Loucy (cell line): Measurements from ENCODE around the gene MRPL36.

Experiments
- EZH2phosphoT487 ChIP-seq: fragments of 200-600 bp; IDR thresholded peaks from 2 replicates; pipeline ENCODE4 v1.6.1; 2018; ENCODE audit warnings: antibody characterized with exemption, mild to moderate bottlenecking, moderate library complexity, borderline replicate concordance
- TF ChIP-seq, protein P1 (sequence below): fragments of 200-600 bp; sonication (generic); conservative IDR thresholded peaks from 2 replicates; pipeline ENCODE4 v1.5.1; 2014; ENCODE audit warnings: mild to moderate bottlenecking, antibody characterized with exemption, low read length

GRCh38 chr5:1819458-1819857 lies 19.8 kb upstream of the MRPL36 start:
- TF ChIP-seq, protein P1, sequence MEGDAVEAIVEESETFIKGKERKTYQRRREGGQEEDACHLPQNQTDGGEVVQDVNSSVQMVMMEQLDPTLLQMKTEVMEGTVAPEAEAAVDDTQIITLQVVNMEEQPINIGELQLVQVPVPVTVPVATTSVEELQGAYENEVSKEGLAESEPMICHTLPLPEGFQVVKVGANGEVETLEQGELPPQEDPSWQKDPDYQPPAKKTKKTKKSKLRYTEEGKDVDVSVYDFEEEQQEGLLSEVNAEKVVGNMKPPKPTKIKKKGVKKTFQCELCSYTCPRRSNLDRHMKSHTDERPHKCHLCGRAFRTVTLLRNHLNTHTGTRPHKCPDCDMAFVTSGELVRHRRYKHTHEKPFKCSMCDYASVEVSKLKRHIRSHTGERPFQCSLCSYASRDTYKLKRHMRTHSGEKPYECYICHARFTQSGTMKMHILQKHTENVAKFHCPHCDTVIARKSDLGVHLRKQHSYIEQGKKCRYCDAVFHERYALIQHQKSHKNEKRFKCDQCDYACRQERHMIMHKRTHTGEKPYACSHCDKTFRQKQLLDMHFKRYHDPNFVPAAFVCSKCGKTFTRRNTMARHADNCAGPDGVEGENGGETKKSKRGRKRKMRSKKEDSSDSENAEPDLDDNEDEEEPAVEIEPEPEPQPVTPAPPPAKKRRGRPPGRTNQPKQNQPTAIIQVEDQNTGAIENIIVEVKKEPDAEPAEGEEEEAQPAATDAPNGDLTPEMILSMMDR: no peak
- TF ChIP-seq EZH2phosphoT487: no peak
